B cell (primary cell): ENCODE measurements around the gene EFNA2. TPM values are rescaled to one million over a fixed set of nuclear protein-coding genes. Genes with fewer than 3 reads are reported as not detected.
A peak's percentile ranks its signal among the peaks of the same experiment; 100 is the strongest.

Experiments
- ATAC-seq: fragments of 200-7000 bp; cut with Tn5 transposase; one replicate; pipeline ENCODE4 v1.10.0; 2021; ENCODE audit warnings: low read depth, mild to moderate bottlenecking, moderate number of reproducible peaks, moderate library complexity
- CTCF ChIA-PET: fragments of 350-600 bp; sonication (Branson Sonifier 250); formaldehyde crosslinking; loops from one replicate; lab custom pipeline; 2021; ENCODE audit warnings: antibody characterized with exemption, inconsistent platforms; lab: Charles Lee
- POLR2A ChIA-PET: fragments of 350-600 bp; sonication (Branson Sonifier 250); formaldehyde crosslinking; loops from one replicate; lab custom pipeline; 2021; ENCODE audit warnings: antibody characterized with exemption; lab: Charles Lee
- DNase-seq: peaks from one replicate; pipeline ENCODE4 v3.0.0; 2013
- H2AFZ ChIP-seq: 2 replicates; pipeline ENCODE4 v1.6.1; 2012; ENCODE audit warnings: mild to moderate bottlenecking, low read depth, low read length; ENCODE audit not compliant: insufficient read depth, poor library complexity, severe bottlenecking
- H3K27ac ChIP-seq, 2 donors: 1 replicate in 1 of 2; 2 replicates in 1 of 2; pipeline ENCODE4 v1.5.1; 2012 to 2013; ENCODE audit warnings: low read length in 2 of 2, mild to moderate bottlenecking in 2 of 2, moderate library complexity in 1 of 2
- H3K27me3 ChIP-seq, 4 experiments: fragments of 200-600 bp in 1 of 4; sonication (generic) in 1 of 4; replicated peaks in 1 of 4; 1 replicate in 2 of 4; 2 replicates in 2 of 4; pipeline versions ENCODE4 v1.6.1 to v1.7.0; 2013 to 2016; ENCODE audit warnings: low read length in 3 of 4, mild to moderate bottlenecking in 2 of 4, mixed read lengths in 1 of 4, moderate library complexity in 1 of 4; ENCODE audit not compliant: insufficient read depth in 4 of 4, control insufficient read depth in 3 of 4; ENCODE audit errors: control extremely low read depth in 1 of 4
- H3K36me3 ChIP-seq, 2 experiments: replicated peaks in 1 of 2; 1 replicate in 1 of 2; 2 replicates in 1 of 2; pipeline versions ENCODE4 v1.6.1 to v1.7.1; 2013; ENCODE audit warnings: low read length in 1 of 2; ENCODE audit not compliant: insufficient read depth in 2 of 2, control insufficient read depth in 1 of 2; ENCODE audit errors: control extremely low read depth in 1 of 2, extremely low read depth in 1 of 2
- H3K4me1 ChIP-seq, 2 donors: fragments of 200-600 bp in 1 of 2; sonication (generic) in 1 of 2; 1 replicate in 1 of 2; 2 replicates in 1 of 2; pipeline versions ENCODE4 v1.5.1 to v1.6.1; 2013 to 2017; ENCODE audit warnings: low read length in 2 of 2; ENCODE audit not compliant: control insufficient read depth in 2 of 2, insufficient read depth in 2 of 2
- H3K4me2 ChIP-seq: replicated peaks from 2 replicates; pipeline ENCODE3; 2012; ENCODE audit warnings: mild to moderate bottlenecking, low read depth, low read length; ENCODE audit not compliant: poor library complexity, severe bottlenecking
- H3K4me3 ChIP-seq, 5 experiments: fragments of 200-600 bp in 1 of 5; sonication (generic) in 1 of 5; 1 replicate in 3 of 5; 2 replicates in 2 of 5; pipeline versions ENCODE4 v1.5.1 to v1.7.0; 2011 to 2016; ENCODE audit warnings: low read length in 4 of 5, mild to moderate bottlenecking in 4 of 5, low read depth in 2 of 5, control low read depth in 1 of 5, moderate library complexity in 1 of 5; ENCODE audit not compliant: insufficient read depth in 1 of 5; ENCODE audit errors: control extremely low read depth in 1 of 5, extremely low read depth in 1 of 5
- H3K79me2 ChIP-seq: fragments of 200-600 bp; sonication (generic); one replicate; pipeline ENCODE4 v1.6.0; 2016; ENCODE audit warnings: low read length; ENCODE audit not compliant: control insufficient read depth, insufficient read depth
- H3K9ac ChIP-seq: fragments of 200-600 bp; sonication (generic); 2 replicates; pipeline ENCODE4 v1.6.1; 2017; ENCODE audit warnings: mild to moderate bottlenecking, low read length, moderate library complexity
- H3K9me3 ChIP-seq, 3 donors: one replicate each; pipeline versions ENCODE4 v1.6.1 to v1.7.1; 2013; ENCODE audit warnings: low read length in 2 of 3; ENCODE audit not compliant: control insufficient read depth in 2 of 3, insufficient read depth in 1 of 3; ENCODE audit errors: control extremely low read depth in 1 of 3
- H4K20me1 ChIP-seq: 2 replicates; pipeline ENCODE4 v1.6.0; 2012; ENCODE audit warnings: mild to moderate bottlenecking, low read length; ENCODE audit not compliant: insufficient read depth, control insufficient read depth, poor library complexity, severe bottlenecking
- H3K27ac Mint-ChIP-seq: one replicate; pipeline ENCODE4 v1.8.0; 2021; ENCODE audit warnings: mixed read lengths
- H3K27me3 Mint-ChIP-seq: one replicate; pipeline ENCODE4 v1.8.0; 2021; ENCODE audit warnings: mixed read lengths
- H3K4me1 Mint-ChIP-seq: one replicate; pipeline ENCODE4 v1.8.0; 2021; ENCODE audit warnings: mixed read lengths
- H3K4me3 Mint-ChIP-seq: one replicate; pipeline ENCODE4 v1.8.0; 2021; ENCODE audit warnings: mixed read lengths
- H3K9me3 Mint-ChIP-seq: one replicate; pipeline ENCODE4 v1.8.0; 2022; ENCODE audit warnings: mixed read lengths; ENCODE audit not compliant: insufficient read depth
- CTCF ChIP-seq: fragments of 200-600 bp; IDR thresholded peaks from one replicate; pipeline ENCODE4 v1.8.0; 2022; ENCODE audit warnings: antibody characterized with exemption, mild to moderate bottlenecking
- EZH2 ChIP-seq: IDR thresholded peaks from 2 replicates; pipeline ENCODE4 v1.6.1; 2012; ENCODE audit warnings: borderline replicate concordance, low read depth, mild to moderate bottlenecking, moderate library complexity, low read length; ENCODE audit not compliant: insufficient read depth, poor library complexity, severe bottlenecking
- WGBS: methylation state at CpG from one replicate; pipeline ENCODE4 v1.1.5; 2013; ENCODE audit warnings: missing lambda C conversion rate; ENCODE audit not compliant: insufficient coverage; 5-methylcytosine and 5-hydroxymethylcytosine counted together
- intact Hi-C: fragments of 100-400 bp; cut with micrococcal nuclease; formaldehyde crosslinking; loops from one replicate; pipeline ENCODE4 v1.10.0; 2022
- polyA plus RNA-seq: library from polyadenylated mRNA; depleted of rRNA; stranded (reverse); fragments of >200 nt; gene quantifications from 2 replicates; pipeline ENCODE4 v1.2.3, GENCODE V29; 2012
- total RNA-seq, 2 donors: library from RNA; stranded (reverse); fragments of 120-200 nt in 1 of 2; gene quantifications; 1 replicate in 1 of 2; 2 replicates in 1 of 2; pipeline versions ENCODE4 v1.2.3 to v1.2.4, GENCODE V29; 2013 to 2022

EFNA2 gene
- total and polyA plus RNA-seq, 2 donors (not counting 1 experiment from before 2014, with no cell fraction given) = not detected

DNA sequence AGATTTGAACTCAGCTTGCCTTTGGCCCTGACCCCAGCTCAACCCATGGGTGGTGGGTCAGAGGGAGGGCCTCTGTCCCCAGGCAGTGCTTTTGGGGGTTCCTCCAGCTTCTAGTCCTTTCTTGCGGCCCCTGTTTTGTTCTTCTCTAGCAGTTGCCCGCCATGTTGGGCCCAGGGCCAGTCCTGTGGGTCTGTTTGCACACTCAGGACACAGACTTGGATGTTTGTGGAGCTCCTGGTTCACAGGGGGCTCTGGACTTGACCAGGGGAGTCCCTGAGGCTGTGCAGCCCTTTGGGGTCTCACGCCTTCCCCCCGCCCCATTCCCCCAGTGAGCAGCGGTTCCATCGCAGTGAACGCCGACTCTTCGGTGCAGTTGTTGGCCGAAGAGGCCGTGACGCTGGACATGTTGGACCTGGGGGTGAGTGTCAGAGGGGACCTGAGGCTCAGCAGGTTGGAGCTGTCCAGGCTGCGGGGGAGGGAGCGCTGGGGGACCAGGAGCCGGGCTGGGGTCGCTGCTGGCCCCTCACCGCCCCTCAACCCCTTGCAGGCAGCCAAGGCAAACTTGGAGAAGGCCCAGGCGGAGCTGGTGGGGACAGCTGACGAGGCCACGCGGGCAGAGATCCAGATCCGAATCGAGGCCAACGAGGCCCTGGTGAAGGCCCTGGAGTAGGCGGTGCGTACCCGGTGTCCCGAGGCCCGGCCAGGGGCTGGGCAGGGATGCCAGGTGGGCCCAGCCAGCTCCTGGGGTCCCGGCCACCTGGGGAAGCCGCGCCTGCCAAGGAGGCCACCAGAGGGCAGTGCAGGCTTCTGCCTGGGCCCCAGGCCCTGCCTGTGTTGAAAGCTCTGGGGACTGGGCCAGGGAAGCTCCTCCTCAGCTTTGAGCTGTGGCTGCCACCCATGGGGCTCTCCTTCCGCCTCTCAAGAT is 41.6 kb upstream of the EFNA2 start:
- peak overlapping the region in 4 of 5 experiments; percentile 10 to 52 (median 30) for H3K4me3 ChIP-seq
- H4K20me1 ChIP-seq = peaks cover 17% of the 10 kb centered on the region
- Mint-ChIP-seq H3K4me1 (peaks cover 34% of the 10 kb centered on the region), H3K9me3 (no peaks in the 10 kb centered on the region), H3K27me3 (no peaks in the 10 kb centered on the region), H3K27ac (peak overlapping the region; percentile 95), H3K4me3 (peak overlapping the region; percentile 84)
- ChIA-PET CTCF (interaction anchor here (0.5 to 8.0 kb wide), 46 partner anchors 10 to 380 kb away, joined by 3 to 658 read pairs (median 4); partner anchors contain the start of genes ABCA7, CIRBP, FAM174C and MED16), POLR2A (interaction anchor here (0.7 to 7.8 kb wide), 10 partner anchors 9 to 217 kb away, joined by 3 to 402 read pairs (median 10); partner anchors contain the start of genes ARHGAP45, CIRBP, CNN2 and FAM174C)
- DNase-seq (peak; percentile 91), ATAC-seq (peak; percentile 42)
- peak overlapping the region; percentile 90 for H3K4me2 ChIP-seq
- TF ChIP-seq EZH2 (no peak), CTCF (peak; percentile 89)
- no peaks in the 10 kb centered on the region for H3K9me3 ChIP-seq
- WGBS = 59% methylated on average over 33 of the region's 33 CpGs
- peaks cover 37 to 61% of the 10 kb centered on the region in 2 donors for H3K4me1 ChIP-seq
- peak overlapping the region; percentile 59 for H2AFZ ChIP-seq
- peaks cover 23% of the 10 kb centered on the region for H3K79me2 ChIP-seq
- no peaks in the 10 kb centered on the region for H3K27me3 ChIP-seq
- peaks cover 0 to 4% of the 10 kb centered on the region in 2 experiments for H3K36me3 ChIP-seq
- H3K27ac ChIP-seq = peak overlapping the region; percentile 48 to 53
- intact Hi-C loops = loop anchor here (1.0 to 10.0 kb wide), 8 partner anchors 22 to 1941 kb away; partner anchors contain the start of genes CNN2, GPX4, NCLN and NDUFS7
- H3K9ac ChIP-seq = peak overlapping the region; percentile 56
